HG02623 (cell line): Measurements from ENCODE around the gene LIG4.

Experiments used
- ATAC-seq: cut with Tn5 transposase; IDR thresholded peaks from one replicate; pipeline ENCODE4 v1.9.1; 2021; ENCODE audit warnings: moderate library complexity; ENCODE audit not compliant: unreplicated experiment

Gene LIG4

GRCh38 chr13:108194435-108194936 lies 20.9 kb downstream of the LIG4 start:
- ATAC-seq: no peak

GRCh38 chr13:108193806-108194205 lies 21.5 kb downstream of the LIG4 start:
- ATAC-seq: no peak

GRCh38 chr13:108190897-108191296 lies 24.4 kb downstream of the LIG4 start:
- no peak for ATAC-seq

- no peak for ATAC-seq
Observed at GRCh38 chr13:108188260-108188659, 27.1 kb downstream of the LIG4 start.

- ATAC-seq: no peak
Observed at GRCh38 chr13:108185223-108185622, 30.1 kb downstream of the LIG4 start.

GRCh38 chr13:108182652-108183051 lies 32.7 kb downstream of the LIG4 start:
- ATAC-seq: no peak

GRCh38 chr13:108178078-108178477 lies 37.3 kb downstream of the LIG4 start:
- ATAC-seq: no peak

- no peak for ATAC-seq
Observed at GRCh38 chr13:108176685-108177274, 38.6 kb downstream of the LIG4 start.

GRCh38 chr13:108168929-108169328 lies 46.4 kb downstream of the LIG4 start:
- no peak for ATAC-seq

- no peak for ATAC-seq
Observed at GRCh38 chr13:108166078-108166477, 49.3 kb downstream of the LIG4 start.

GRCh38 chr13:108158746-108159145 lies 56.6 kb downstream of the LIG4 start:
- ATAC-seq: no peak
